ENCODE measurements around the gene FARS2. TPM values are rescaled to one million over a fixed set of nuclear protein-coding genes. Genes with fewer than 3 reads are reported as not detected.

Gene FARS2
- total and polyA plus RNA-seq, 2 donors (not counting 1 experiment from before 2014, with no cell fraction given) = 33.0 to 35.5 TPM

- Histone ChIP-seq H3K4me3 (ENCODE audit: control extremely low read depth in 1 of 5, extremely low read depth in 1 of 5, insufficient read depth in 1 of 5, low read depth in 2 of 5, low read length in 4 of 5) (no peak overlapping the region), H3K36me3 (replicated peaks in 1 of 2; ENCODE audit: control extremely low read depth in 1 of 2, control insufficient read depth in 1 of 2, extremely low read depth in 1 of 2, insufficient read depth in 2 of 2, low read length in 1 of 2) (no peaks in the 10 kb centered on the region), H3K9me3 (ENCODE audit: control extremely low read depth in 1 of 3, control insufficient read depth in 2 of 3, insufficient read depth in 1 of 3, low read length in 2 of 3) (peaks cover 0 to 4% (median 0%) of the 10 kb centered on the region in 3 donors), H3K4me2 (replicated peaks; ENCODE audit: low read depth, low read length, poor library complexity, severe bottlenecking) (no peak overlapping the region), H4K20me1 (ENCODE audit: control insufficient read depth, insufficient read depth, low read length, poor library complexity, severe bottlenecking) (peaks cover 5% of the 10 kb centered on the region), H3K9ac (ENCODE audit: low read length) (no peak overlapping the region), H3K27ac (ENCODE audit: low read length in 2 of 2) (no peak overlapping the region), H2AFZ (ENCODE audit: insufficient read depth, low read depth, low read length, poor library complexity, severe bottlenecking) (no peak overlapping the region), H3K79me2 (ENCODE audit: control insufficient read depth, insufficient read depth, low read length) (peaks cover 13% of the 10 kb centered on the region), H3K27me3 (replicated peaks in 1 of 4; ENCODE audit: control extremely low read depth in 1 of 4, control insufficient read depth in 3 of 4, insufficient read depth in 4 of 4, low read length in 3 of 4) (no peaks in the 10 kb centered on the region), H3K4me1 (ENCODE audit: control insufficient read depth in 2 of 2, insufficient read depth in 2 of 2, low read length in 2 of 2) (peaks cover 10 to 12% of the 10 kb centered on the region in 2 donors)
- WGBS (ENCODE audit: insufficient coverage) = 46% methylated on average over 2 of the region's 4 CpGs
- no peaks in the 10 kb centered on the region for H3K9me3 Mint-ChIP-seq (ENCODE audit: insufficient read depth)
- H3K4me1 Mint-ChIP-seq = peaks cover 50% of the 10 kb centered on the region
- intact Hi-C loops (cut with micrococcal nuclease) = no loop called here
- TF ChIP-seq CTCF (IDR thresholded peaks at IDR 0.05) (no peak), EZH2 (IDR thresholded peaks at IDR 0.05; ENCODE audit: borderline replicate concordance, insufficient read depth, low read depth, low read length, poor library complexity, severe bottlenecking) (no peak)
- ChIA-PET CTCF (no interaction called here), POLR2A (no interaction called here)
- H3K4me3 Mint-ChIP-seq = no peak overlapping the region
- no peak for DNase-seq
- H3K27me3 Mint-ChIP-seq = no peaks in the 10 kb centered on the region
- ATAC-seq (ENCODE audit: low read depth) = no peak
- H3K27ac Mint-ChIP-seq = no peak overlapping the region
Observed at GRCh38 chr6:5316951-5317350, 55.6 kb downstream of the FARS2 start.

- Histone ChIP-seq H3K9me3 (ENCODE audit: control extremely low read depth in 1 of 3, control insufficient read depth in 2 of 3, insufficient read depth in 1 of 3, low read length in 2 of 3) (peaks cover 0 to 4% (median 0%) of the 10 kb centered on the region in 3 donors), H2AFZ (ENCODE audit: insufficient read depth, low read depth, low read length, poor library complexity, severe bottlenecking) (no peak overlapping the region), H3K9ac (ENCODE audit: low read length) (no peak overlapping the region), H3K36me3 (replicated peaks in 1 of 2; ENCODE audit: control extremely low read depth in 1 of 2, control insufficient read depth in 1 of 2, extremely low read depth in 1 of 2, insufficient read depth in 2 of 2, low read length in 1 of 2) (no peaks in the 10 kb centered on the region), H3K4me2 (replicated peaks; ENCODE audit: low read depth, low read length, poor library complexity, severe bottlenecking) (no peak overlapping the region), H4K20me1 (ENCODE audit: control insufficient read depth, insufficient read depth, low read length, poor library complexity, severe bottlenecking) (peaks cover 5% of the 10 kb centered on the region), H3K4me3 (ENCODE audit: control extremely low read depth in 1 of 5, extremely low read depth in 1 of 5, insufficient read depth in 1 of 5, low read depth in 2 of 5, low read length in 4 of 5) (no peak overlapping the region), H3K27me3 (replicated peaks in 1 of 4; ENCODE audit: control extremely low read depth in 1 of 4, control insufficient read depth in 3 of 4, insufficient read depth in 4 of 4, low read length in 3 of 4) (no peaks in the 10 kb centered on the region), H3K4me1 (ENCODE audit: control insufficient read depth in 2 of 2, insufficient read depth in 2 of 2, low read length in 2 of 2) (peaks cover 8% of the 10 kb centered on the region in 2 donors), H3K79me2 (ENCODE audit: control insufficient read depth, insufficient read depth, low read length) (peaks cover 13% of the 10 kb centered on the region), H3K27ac (ENCODE audit: low read length in 2 of 2) (no peak overlapping the region)
- Mint-ChIP-seq H3K4me1 (peaks cover 36% of the 10 kb centered on the region), H3K27ac (no peak overlapping the region), H3K4me3 (no peak overlapping the region), H3K9me3 (ENCODE audit: insufficient read depth) (no peaks in the 10 kb centered on the region), H3K27me3 (no peaks in the 10 kb centered on the region)
- ATAC-seq (ENCODE audit: low read depth) (no peak), DNase-seq (no peak)
- intact Hi-C loops (cut with micrococcal nuclease) = no loop called here
- POLR2A ChIA-PET = no interaction called here
- no peak for TF ChIP-seq EZH2 (IDR thresholded peaks at IDR 0.05; ENCODE audit: borderline replicate concordance, insufficient read depth, low read depth, low read length, poor library complexity, severe bottlenecking)
- 100% methylated on average over 3 of the region's 7 CpGs for WGBS (ENCODE audit: insufficient coverage)
- CTCF ChIA-PET = interaction anchor here (1.3 kb wide), 1 partner anchor 175 kb away, joined by 4 read pairs; no protein-coding TSS in a partner anchor
Observed at GRCh38 chr6:5318617-5319272, 57.4 kb downstream of the FARS2 start.
